Activated CD4-positive, alpha-beta memory T cell treated with anti-CD3 and anti-CD28 coated beads, Interleukin-2, amount 10 ng/mL, durations not matched to agents 7 days and 5 days (primary cell): Measurements from ENCODE around the gene GLB1L. TPM values are rescaled to one million over a fixed set of nuclear protein-coding genes. Genes with fewer than 3 reads are reported as not detected.
A peak's percentile ranks its signal among the peaks of the same experiment; 100 is the strongest.
"Not testable (repeated sequence)": the region's sequence is repeated elsewhere in the genome, so short reads cannot be mapped to it uniquely, and the experiment has no call there.

Source experiments
- CTCF ChIA-PET: fragments of 350-600 bp; sonication (Branson Sonifier 250); formaldehyde crosslinking; loops from one replicate; lab custom pipeline; 2021; ENCODE audit warnings: antibody characterized with exemption, inconsistent platforms; lab: Charles Lee
- POLR2A ChIA-PET: fragments of 350-600 bp; sonication (Branson Sonifier 250); formaldehyde crosslinking; loops from one replicate; lab custom pipeline; 2021; ENCODE audit warnings: antibody characterized with exemption; lab: Charles Lee
- DNase-seq: peaks from one replicate; pipeline ENCODE4 v3.0.0-alpha.2; 2020
- H3K27ac Mint-ChIP-seq: one replicate; pipeline ENCODE4 v1.8.0; 2021; ENCODE audit warnings: mild to moderate bottlenecking, mixed read lengths
- H3K27me3 Mint-ChIP-seq: one replicate; pipeline ENCODE4 v1.8.0; 2021; ENCODE audit warnings: mixed read lengths
- H3K36me3 Mint-ChIP-seq: one replicate; pipeline ENCODE4 v1.8.0; 2021; ENCODE audit warnings: low read depth, mixed read lengths
- H3K4me1 Mint-ChIP-seq: one replicate; pipeline ENCODE4 v1.8.0; 2021; ENCODE audit warnings: mixed read lengths
- H3K4me3 Mint-ChIP-seq: one replicate; pipeline ENCODE4 v1.8.0; 2021; ENCODE audit warnings: mild to moderate bottlenecking, mixed read lengths
- H3K9me3 Mint-ChIP-seq: one replicate; pipeline ENCODE4 v1.8.0; 2021; ENCODE audit warnings: mixed read lengths
- total RNA-seq, 2 experiments: library from RNA; stranded (reverse); gene quantifications; one replicate each; pipeline ENCODE4 v1.2.3, GENCODE V29; 2021

The GLB1L gene
- total RNA-seq, 2 experiments from 2014 or later: 6.2 to 7.3 TPM

DNA sequence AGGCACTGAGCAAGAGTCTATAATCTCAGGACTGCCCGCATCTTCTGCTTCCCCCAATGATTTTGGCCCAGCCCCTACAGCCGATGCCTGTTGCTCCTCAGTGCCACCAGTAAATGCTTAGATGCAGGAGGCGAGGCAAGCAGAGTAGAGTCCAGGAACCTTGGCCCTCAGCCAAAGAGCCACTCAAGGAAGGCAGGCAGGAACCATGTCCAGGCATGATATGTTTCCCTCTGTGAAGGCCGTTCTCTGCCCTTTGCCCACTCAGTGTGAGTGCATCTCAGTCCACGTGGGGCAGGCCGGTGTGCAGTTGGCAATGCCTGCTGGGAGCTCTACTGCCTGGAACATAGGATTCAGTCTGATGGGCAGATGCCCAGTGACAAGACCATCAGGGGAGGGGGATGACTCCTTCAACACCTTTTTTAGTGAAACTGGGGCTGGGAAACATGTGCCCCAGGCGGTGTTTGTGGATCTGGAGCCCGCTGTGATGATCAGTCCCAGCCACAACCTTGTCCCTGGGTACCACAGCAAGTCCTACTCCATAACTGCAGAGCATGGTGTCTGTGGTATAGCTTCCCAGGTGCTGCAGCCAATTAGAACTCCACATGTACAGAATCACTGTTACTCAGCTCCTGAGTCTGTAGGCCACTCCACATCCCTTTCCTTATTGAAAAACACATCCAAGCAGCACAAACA, 24.3 kb upstream of the GLB1L start:
- ChIA-PET POLR2A (interaction anchor here (3.2 kb wide), 1 partner anchor 15 kb away, joined by 13 read pairs; the partner anchor contains the start of genes TUBA4A and TUBA4B), CTCF (interaction anchor here (1.1 kb wide), 1 partner anchor 9 kb away, joined by 3 read pairs; the partner anchor contains the start of gene DNAJB2)
- H3K4me1 Mint-ChIP-seq: no peaks in the 10 kb centered on the region
- no peak for DNase-seq
- H3K9me3 Mint-ChIP-seq: no peaks in the 10 kb centered on the region
- H3K36me3 Mint-ChIP-seq: no peaks in the 10 kb centered on the region
- no peak overlapping the region for H3K4me3 Mint-ChIP-seq
- no peak overlapping the region for H3K27ac Mint-ChIP-seq
- peaks cover 12% of the 10 kb centered on the region for H3K27me3 Mint-ChIP-seq

DNA sequence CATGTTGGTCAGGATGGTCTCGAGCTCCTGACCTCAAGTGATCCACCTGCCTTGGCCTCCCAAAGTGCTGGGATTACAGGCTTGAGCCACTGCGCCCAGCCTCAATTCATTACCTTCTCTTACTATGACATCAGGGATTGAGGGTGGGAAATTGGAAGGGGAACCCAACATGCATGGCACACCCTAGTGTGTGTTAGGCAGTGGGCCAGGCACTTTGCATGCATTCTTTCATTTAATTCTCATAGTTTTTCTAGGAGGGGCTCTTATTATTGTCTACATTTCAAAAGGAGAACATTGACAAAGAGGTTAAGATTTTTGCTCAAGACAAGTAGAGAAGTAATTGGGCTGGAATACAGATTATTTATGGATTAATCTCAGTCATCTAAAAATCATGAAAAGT, 23.1 kb upstream of the GLB1L start:
- Mint-ChIP-seq H3K9me3 (no peaks in the 10 kb centered on the region), H3K36me3 (no peaks in the 10 kb centered on the region), H3K27me3 (peaks cover 7% of the 10 kb centered on the region), H3K27ac (no peak overlapping the region), H3K4me3 (no peak overlapping the region), H3K4me1 (no peaks in the 10 kb centered on the region)
- POLR2A ChIA-PET: interaction anchor here (0.7 kb wide), 1 partner anchor 11 kb away, joined by 3 read pairs; the partner anchor contains the start of gene DNAJB2
- no peak for DNase-seq
- CTCF ChIA-PET: interaction anchor here (1.3 kb wide), 1 partner anchor 27 kb away, joined by 3 read pairs; no protein-coding TSS in a partner anchor

DNA sequence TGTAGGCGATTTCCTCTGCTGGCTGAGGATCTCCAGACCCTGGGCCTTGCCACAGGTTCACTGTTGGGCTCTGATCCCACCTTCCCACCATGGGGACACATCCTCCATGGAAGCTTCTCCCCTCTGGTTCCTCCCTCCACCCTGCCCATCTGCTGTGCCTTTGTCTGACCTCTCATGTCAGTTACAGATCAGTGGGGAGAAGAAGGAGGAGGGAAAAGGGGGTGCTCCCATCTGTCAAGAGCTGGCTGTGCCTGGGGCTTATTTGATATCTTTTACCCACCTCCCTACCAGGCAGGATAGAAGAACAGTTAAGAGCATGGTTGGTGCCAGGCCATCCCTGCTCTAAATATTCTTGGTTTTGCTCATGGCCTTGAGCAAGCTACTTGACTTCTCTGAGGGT, 21.6 kb upstream of the GLB1L start:
- DNase-seq: no peak
- POLR2A ChIA-PET: interaction anchor here (2.7 kb wide), 1 partner anchor 13 kb away, joined by 11 read pairs; the partner anchor contains the start of genes TUBA4A and TUBA4B
- Mint-ChIP-seq H3K4me1 (no peaks in the 10 kb centered on the region), H3K27me3 (peaks cover 6% of the 10 kb centered on the region), H3K27ac (no peak overlapping the region), H3K36me3 (no peaks in the 10 kb centered on the region), H3K9me3 (no peaks in the 10 kb centered on the region), H3K4me3 (no peak overlapping the region)
- CTCF ChIA-PET: interaction anchor here (1.3 kb wide), 1 partner anchor 28 kb away, joined by 3 read pairs; no protein-coding TSS in a partner anchor

DNA sequence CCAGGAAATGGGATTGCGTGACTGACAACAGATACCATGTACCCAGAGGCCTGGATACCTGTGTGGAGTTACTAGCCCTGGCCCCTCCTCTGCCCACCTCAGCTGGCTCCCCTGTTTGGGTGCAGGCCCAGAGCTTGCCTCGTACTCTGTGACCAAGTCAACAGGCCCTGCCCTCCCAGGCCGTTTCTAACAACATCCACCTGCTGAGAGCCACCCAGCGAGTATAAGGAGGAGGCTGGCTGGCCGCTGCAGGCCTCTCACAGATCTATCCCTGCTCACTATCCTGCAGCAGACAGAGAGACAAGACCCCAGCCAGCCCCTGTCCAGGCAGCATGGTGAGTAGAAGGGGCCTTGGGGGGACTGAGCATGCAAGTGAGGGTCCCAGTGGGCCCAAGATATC, 21.0 kb upstream of the GLB1L start:
- POLR2A ChIA-PET: interaction anchor here (2.7 kb wide), 1 partner anchor 12 kb away, joined by 11 read pairs; the partner anchor contains the start of genes TUBA4A and TUBA4B
- H3K9me3 Mint-ChIP-seq: no peaks in the 10 kb centered on the region
- no peaks in the 10 kb centered on the region for H3K4me1 Mint-ChIP-seq

DNA sequence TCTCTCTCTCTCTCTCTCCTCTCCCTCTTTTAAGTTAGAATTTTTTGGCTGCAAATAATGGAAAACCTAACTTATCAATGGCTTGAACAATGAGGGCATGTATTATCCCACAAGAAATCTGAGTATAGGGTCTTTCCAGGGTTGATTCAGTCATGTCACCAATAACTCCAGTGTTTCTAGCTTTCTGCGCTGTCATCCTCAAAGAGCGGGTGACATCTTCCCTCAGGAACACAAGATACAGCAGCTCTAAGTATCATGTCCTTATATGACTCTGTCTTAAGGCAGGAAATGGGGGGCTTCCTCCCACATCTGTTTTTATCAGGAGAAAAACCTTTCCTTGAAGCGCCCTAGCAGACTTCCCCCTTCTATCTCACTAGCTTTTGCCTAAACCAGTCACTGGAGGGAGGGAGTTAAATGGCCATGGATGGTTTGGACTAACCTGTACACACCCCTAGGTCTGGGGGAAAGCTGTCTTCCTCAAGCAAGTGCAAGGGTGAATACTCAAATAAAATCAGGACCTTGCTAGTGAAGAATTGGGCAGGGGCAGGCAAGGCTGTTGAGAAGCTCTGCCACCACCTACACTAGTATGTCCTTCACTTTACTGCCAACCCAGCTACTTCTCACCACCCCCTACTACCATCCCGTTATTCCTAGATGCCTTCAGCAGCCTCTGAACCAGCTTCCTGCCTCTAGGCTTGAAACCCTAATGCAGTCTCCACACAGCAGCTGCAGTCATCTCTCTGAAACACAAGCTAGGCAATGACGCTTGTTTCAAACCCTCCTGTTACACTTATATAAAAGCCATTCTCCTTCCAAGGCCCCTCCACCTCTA, 16.0 kb upstream of the GLB1L start:
- POLR2A ChIA-PET: interaction anchor here (1.2 to 1.6 kb wide), 2 partner anchors 7 to 9 kb away, joined by 4 to 9 read pairs; partner anchors contain the start of genes TUBA4A and TUBA4B
- Mint-ChIP-seq H3K4me1 (no peaks in the 10 kb centered on the region), H3K27me3 (peaks cover 23% of the 10 kb centered on the region), H3K36me3 (no peaks in the 10 kb centered on the region), H3K27ac (no peak overlapping the region), H3K4me3 (no peak overlapping the region), H3K9me3 (no peaks in the 10 kb centered on the region)
- no peak for DNase-seq
- CTCF ChIA-PET: interaction anchor here (0.8 to 3.8 kb wide), 5 partner anchors 9 to 56 kb away, joined by 3 to 18 read pairs (median 6); partner anchors contain the start of genes DNAJB2 and TUBA4B

More for the DNA sequence above, 21.0 kb upstream of the GLB1L start:
- Mint-ChIP-seq H3K36me3 (no peaks in the 10 kb centered on the region), H3K27ac (no peak overlapping the region), H3K4me3 (no peak overlapping the region), H3K27me3 (peaks cover 9% of the 10 kb centered on the region)
- CTCF ChIA-PET: interaction anchor here (1.8 to 2.5 kb wide), 2 partner anchors 13 to 29 kb away, joined by 4 to 12 read pairs; partner anchors contain the start of gene TUBA4B
- no peak for DNase-seq

DNA sequence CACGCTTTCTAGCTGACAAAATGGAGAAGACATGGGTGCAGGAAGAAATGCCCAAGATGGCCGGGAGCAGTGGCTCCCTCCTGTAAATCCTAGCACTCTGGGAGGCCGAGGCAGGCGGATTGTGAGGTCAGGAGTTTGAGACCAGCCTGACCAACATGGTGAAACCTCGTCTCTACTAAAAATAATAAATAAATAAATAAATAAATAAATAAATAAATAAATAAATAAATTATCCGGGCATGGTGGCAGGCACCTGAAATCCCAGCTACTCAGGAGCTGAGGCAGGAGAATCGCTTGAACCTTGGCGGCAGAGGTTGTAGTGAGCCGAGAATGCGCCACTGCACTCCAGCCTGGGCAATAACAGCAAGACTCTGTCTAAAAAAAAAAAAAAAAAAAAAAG, 13.7 kb upstream of the GLB1L start:
- H3K4me3 Mint-ChIP-seq, H3K9me3 Mint-ChIP-seq, H3K36me3 Mint-ChIP-seq, DNase-seq, H3K27ac Mint-ChIP-seq: not testable (repeated sequence)
- ChIA-PET CTCF (interaction anchor here (0.7 to 2.9 kb wide), 3 partner anchors 16 to 36 kb away, joined by 3 to 21 read pairs (median 13); partner anchors contain the start of gene DNAJB2), POLR2A (interaction anchor here (0.8 to 1.9 kb wide), 3 partner anchors 13 to 29 kb away, joined by 3 to 6 read pairs (median 3); partner anchors contain the start of genes ANKZF1, ATG9A and DNAJB2)
- Mint-ChIP-seq H3K27me3 (peaks cover 23% of the 10 kb centered on the region), H3K4me1 (peaks cover 11% of the 10 kb centered on the region)

DNA sequence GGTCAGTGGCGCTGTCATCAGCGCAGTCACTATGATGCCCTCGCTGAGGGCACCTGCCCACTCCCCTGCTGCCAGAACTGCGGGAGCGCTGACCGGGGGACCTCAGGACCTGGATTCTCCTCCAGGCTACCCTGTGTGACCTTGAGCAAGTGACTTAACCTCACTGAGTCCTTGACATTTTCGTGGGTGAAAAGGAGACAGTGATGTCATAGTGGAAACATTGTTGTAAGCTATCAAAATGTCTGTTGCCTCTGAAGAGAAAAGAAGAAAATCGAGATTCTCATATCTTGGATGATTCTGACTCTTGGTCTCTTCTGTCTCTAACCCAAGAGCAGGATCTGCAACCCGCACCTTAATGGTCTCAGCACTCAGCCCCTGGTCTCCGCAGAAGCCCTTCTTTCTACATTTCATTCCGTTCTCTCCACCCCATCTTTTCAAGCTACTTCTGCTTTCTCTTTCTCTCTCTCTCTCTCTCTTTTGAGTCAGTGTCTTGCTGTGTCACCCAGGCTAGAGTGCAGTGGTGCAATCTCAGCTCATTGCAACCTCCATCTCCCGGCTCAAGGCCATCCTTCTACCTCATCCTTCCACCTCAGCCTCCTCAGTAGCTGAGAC, 9.5 kb upstream of the GLB1L start:
- peak overlapping the region; percentile 100 for H3K4me3 Mint-ChIP-seq
- peak overlapping the region; percentile 81 for H3K27ac Mint-ChIP-seq
- H3K4me1 Mint-ChIP-seq: peaks cover 40% of the 10 kb centered on the region
- ChIA-PET POLR2A (interaction anchor here (0.7 to 15.2 kb wide), 19 partner anchors 7 to 133 kb away, joined by 3 to 425 read pairs (median 13); partner anchors contain the start of genes ABCB6, ANKZF1, ATG9A and CNPPD1), CTCF (interaction anchor here (0.6 to 9.7 kb wide), 13 partner anchors 9 to 197 kb away, joined by 3 to 120 read pairs (median 5); partner anchors contain the start of genes ANKZF1, ATG9A, CNPPD1 and DNAJB2)
- no peaks in the 10 kb centered on the region for H3K9me3 Mint-ChIP-seq
- peak; percentile 50 for DNase-seq
- H3K27me3 Mint-ChIP-seq: peaks cover 6% of the 10 kb centered on the region
- H3K36me3 Mint-ChIP-seq: peaks cover 37% of the 10 kb centered on the region

DNA sequence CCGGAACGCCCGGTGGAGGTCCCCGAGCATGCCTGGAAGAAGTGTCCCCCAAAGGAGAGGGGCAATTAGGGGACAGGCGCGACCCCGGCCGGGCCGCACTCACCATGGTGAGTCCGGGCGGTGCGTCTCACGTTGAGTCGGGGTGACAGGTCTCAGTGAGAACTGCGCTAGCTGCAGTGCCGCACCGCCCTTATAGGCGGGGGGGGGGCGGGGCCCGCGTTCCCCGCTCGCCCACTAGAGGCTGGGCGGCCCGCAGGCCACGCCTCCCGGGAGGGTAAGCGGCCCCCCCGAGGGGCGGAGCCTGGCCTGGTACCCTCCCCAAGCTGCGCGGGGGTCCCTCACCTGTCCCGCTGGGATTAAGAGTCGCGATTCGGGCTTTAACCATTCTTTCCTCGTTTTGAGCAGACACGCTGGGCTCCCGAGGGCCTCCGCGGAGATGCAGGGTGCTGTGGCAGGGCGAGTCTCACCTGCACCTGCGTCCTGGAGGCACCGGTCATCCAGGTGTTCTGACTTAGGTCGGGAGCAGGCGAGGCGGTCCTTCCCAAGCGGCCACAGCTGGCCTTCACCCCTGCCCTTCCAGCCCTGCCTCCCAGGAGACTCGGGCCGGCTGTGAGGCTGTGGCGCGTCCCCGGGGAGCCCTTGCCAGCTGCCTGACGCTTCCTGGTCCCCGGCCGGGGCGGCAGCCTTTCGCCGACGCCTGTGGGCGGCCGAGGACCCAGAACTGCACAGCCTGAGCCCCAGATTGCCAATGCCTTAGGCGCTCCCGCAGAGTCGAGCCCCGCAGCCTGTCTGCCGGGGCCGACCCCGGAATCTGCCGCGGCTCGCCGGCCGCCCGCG, 8.7 kb upstream of the GLB1L start, which contains the start of gene TUBA4A:
TUBA4A (minus strand) TSS at position 166 of the 837 bp plus-strand sequence; CDS start at position 106, 60 bp downstream.
- Mint-ChIP-seq H3K27ac (peak within 1 kb of the TSS; percentile 81), H3K4me1 (peaks cover 47% of the 10 kb centered on the region), H3K9me3 (no peaks in the 10 kb centered on the region), H3K36me3 (peaks cover 44% of the 10 kb centered on the region), H3K4me3 (peak within 1 kb of the TSS; percentile 100), H3K27me3 (peaks cover 2% of the 10 kb centered on the region)
- ChIA-PET CTCF (interaction anchor here (1.0 to 9.7 kb wide), 12 partner anchors 8 to 196 kb away, joined by 3 to 120 read pairs (median 6); partner anchors contain the start of genes ANKZF1, ATG9A, CNPPD1 and DNAJB2), POLR2A (interaction anchor here (0.7 to 15.2 kb wide), 25 partner anchors 8 to 854 kb away, joined by 3 to 425 read pairs (median 7); partner anchors contain the start of genes ABCB6, ANKZF1, ATG9A and BCS1L)
- peak; percentile 92 for DNase-seq

DNA sequence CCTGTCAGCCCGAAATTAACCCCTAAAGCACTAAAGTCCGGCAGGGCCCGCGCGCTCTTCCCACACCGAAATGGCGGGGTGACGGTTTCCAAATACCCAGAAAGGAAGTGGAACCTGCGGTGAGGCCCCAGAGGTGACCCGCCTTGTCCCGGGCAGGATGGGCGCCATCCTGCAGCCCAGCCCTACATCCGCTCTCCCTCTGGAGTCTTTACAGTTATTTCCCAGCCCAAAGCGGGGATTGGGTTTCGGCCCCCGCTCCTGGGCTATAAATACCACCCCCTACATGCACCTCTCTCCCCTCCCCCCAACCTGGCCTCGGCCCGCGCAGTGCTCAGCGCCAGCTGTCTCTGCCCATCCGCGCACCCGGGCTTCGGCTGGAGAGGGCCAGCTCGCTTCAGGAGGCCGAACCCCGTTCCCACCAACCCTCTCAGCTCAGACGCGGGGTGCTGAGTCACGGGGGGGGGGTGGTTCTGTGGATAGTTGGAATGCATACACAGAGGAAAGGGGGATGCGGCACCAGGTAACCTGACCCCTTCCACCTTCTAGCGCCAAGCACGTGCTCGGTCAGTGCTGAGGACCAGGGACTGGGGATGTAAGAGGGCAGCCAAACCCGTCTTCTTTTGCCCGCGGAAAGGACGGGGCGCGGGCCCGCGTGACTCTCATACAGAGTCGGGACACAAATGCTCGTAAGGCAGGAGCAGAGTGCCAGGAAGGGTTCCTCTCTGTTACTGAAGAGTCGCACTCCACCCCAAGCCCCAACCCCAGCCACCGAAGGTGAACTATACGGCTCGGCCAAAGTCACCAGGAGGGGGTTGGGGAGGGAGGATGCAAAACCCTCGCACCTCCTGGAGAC, 7.9 kb upstream of the GLB1L start, which contains the start of gene TUBA4B:
TUBA4B (plus strand) TSS at position 344 of the 853 bp plus-strand sequence; CDS start at position 509, 165 bp downstream.
- peaks cover 56% of the 10 kb centered on the region for H3K4me1 Mint-ChIP-seq
- ChIA-PET CTCF (interaction anchor here (0.6 to 9.7 kb wide), 12 partner anchors 8 to 112 kb away, joined by 3 to 120 read pairs (median 6); partner anchors contain the start of genes ANKZF1, ATG9A, DNAJB2 and GLB1L), POLR2A (interaction anchor here (0.6 to 15.2 kb wide), 26 partner anchors 8 to 594 kb away, joined by 3 to 425 read pairs (median 8); partner anchors contain the start of genes ABCB6, ANKZF1, ATG9A and BCS1L)
- H3K9me3 Mint-ChIP-seq: no peaks in the 10 kb centered on the region
- H3K4me3 Mint-ChIP-seq: peak within 1 kb of the TSS; percentile 100
- H3K36me3 Mint-ChIP-seq: peaks cover 53% of the 10 kb centered on the region
- peak; percentile 78 for DNase-seq
- H3K27ac Mint-ChIP-seq: peak within 1 kb of the TSS; percentile 81
- no peaks in the 10 kb centered on the region for H3K27me3 Mint-ChIP-seq

DNA sequence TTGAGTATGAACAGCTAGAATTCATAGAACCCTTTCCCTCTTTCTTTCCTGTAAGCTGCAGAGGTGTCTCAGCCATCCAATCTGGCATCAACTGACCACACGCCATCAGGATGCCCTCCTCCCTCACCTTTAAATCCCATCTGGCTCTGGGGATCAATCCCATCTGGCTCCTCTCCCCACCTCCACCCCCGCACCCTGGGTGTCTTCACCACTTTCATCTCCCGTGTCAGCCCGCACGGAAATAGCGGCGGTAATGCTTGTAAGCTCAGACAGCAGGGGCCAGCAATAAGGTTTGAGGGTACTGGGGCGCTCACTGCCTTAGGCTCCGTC, 7.3 kb upstream of the GLB1L start:
- DNase-seq: no peak
- peaks cover 59% of the 10 kb centered on the region for H3K36me3 Mint-ChIP-seq
- H3K27ac Mint-ChIP-seq: peak overlapping the region; percentile 81
- no peaks in the 10 kb centered on the region for H3K27me3 Mint-ChIP-seq
- peaks cover 61% of the 10 kb centered on the region for H3K4me1 Mint-ChIP-seq
- POLR2A ChIA-PET: interaction anchor here (0.6 to 15.2 kb wide), 20 partner anchors 8 to 225 kb away, joined by 3 to 425 read pairs (median 15); partner anchors contain the start of genes ABCB6, ANKZF1, ATG9A and CNPPD1
- H3K9me3 Mint-ChIP-seq: no peaks in the 10 kb centered on the region
- H3K4me3 Mint-ChIP-seq: peak overlapping the region; percentile 100
- CTCF ChIA-PET: interaction anchor here (0.6 to 9.7 kb wide), 7 partner anchors 9 to 111 kb away, joined by 3 to 120 read pairs (median 5); partner anchors contain the start of genes ANKZF1 and ATG9A
